ENCODE measurements around the gene C14orf180. TPM values are rescaled to one million over a fixed set of nuclear protein-coding genes. Genes with fewer than 3 reads are reported as not detected.
"Not testable (repeated sequence)": the region's sequence is repeated elsewhere in the genome, so short reads cannot be mapped to it uniquely, and the experiment has no call there.

C14orf180 gene
- polyA plus RNA-seq, 1 donor (not counting 4 experiments of a cell fraction or from before 2014, with no cell fraction given), result not detected

DNA sequence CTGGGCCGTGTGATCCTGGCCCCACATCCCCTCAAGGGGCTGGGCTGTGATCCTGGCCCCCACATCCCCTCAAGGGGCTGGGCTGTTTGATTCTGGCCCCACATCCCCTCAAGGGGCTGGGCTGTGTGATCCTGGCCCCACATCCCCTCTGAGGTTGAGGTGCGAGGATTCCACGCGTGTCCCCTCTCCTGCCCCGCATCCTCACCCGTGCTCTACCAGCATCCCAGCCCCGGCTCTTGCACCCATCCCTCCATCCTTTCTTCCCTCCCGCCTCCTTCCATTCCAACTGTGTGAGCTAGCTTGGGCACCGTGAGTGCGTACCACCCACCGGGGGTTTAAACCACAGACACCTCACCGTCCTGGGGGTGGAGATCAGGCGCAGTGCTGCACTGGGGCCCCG lies 56.2 kb downstream of the C14orf180 start:
- H3K4me2 ChIP-seq (ENCODE audit: control insufficient read depth, extremely low read depth, insufficient read depth, low read depth, low read length), result no peak overlapping the region
- TF ChIP-seq EZH2 (IDR thresholded peaks at IDR 0.05; ENCODE audit: low read length), result no peak
- TF ChIP-seq, protein P1, sequence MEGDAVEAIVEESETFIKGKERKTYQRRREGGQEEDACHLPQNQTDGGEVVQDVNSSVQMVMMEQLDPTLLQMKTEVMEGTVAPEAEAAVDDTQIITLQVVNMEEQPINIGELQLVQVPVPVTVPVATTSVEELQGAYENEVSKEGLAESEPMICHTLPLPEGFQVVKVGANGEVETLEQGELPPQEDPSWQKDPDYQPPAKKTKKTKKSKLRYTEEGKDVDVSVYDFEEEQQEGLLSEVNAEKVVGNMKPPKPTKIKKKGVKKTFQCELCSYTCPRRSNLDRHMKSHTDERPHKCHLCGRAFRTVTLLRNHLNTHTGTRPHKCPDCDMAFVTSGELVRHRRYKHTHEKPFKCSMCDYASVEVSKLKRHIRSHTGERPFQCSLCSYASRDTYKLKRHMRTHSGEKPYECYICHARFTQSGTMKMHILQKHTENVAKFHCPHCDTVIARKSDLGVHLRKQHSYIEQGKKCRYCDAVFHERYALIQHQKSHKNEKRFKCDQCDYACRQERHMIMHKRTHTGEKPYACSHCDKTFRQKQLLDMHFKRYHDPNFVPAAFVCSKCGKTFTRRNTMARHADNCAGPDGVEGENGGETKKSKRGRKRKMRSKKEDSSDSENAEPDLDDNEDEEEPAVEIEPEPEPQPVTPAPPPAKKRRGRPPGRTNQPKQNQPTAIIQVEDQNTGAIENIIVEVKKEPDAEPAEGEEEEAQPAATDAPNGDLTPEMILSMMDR (optimal IDR thresholded peaks at IDR 0.05 in 1 of 3, IDR thresholded peaks at IDR 0.05 in 1 of 3, conservative IDR thresholded peaks at IDR 0.05 in 1 of 3; ENCODE audit: extremely low read depth in 1 of 3, insufficient read depth in 2 of 3, low read length in 3 of 3), result no peak
- FAIRE-seq (no peak), DNase-seq (ENCODE audit: low read depth, low spot score) (no peak)
- no peaks in the 10 kb centered on the region for H3K9me3 ChIP-seq (ENCODE audit: control insufficient read depth, low read depth, low read length)
- peaks cover 24% of the 10 kb centered on the region for H3K27me3 ChIP-seq (ENCODE audit: control insufficient read depth, extremely low read depth, insufficient read depth, low read length)
- H3K79me2 ChIP-seq (ENCODE audit: control insufficient read depth, insufficient read depth, low read length), result no peaks in the 10 kb centered on the region
- H3K4me3 ChIP-seq (ENCODE audit: control insufficient read depth in 2 of 3, extremely low read depth in 1 of 3, insufficient read depth in 2 of 3, low read depth in 1 of 3, low read length in 3 of 3), result no peak overlapping the region
- no peak overlapping the region for H3K9ac ChIP-seq (ENCODE audit: control insufficient read depth, extremely low read depth, insufficient read depth, low read length)
- no peaks in the 10 kb centered on the region for H3K4me1 ChIP-seq (ENCODE audit: control insufficient read depth, extremely low read depth, insufficient read depth, low read length)
- H3K27ac ChIP-seq (ENCODE audit: control insufficient read depth, insufficient read depth, low read length), result no peak overlapping the region
- H3K36me3 ChIP-seq (ENCODE audit: control insufficient read depth in 2 of 2, extremely low read depth in 1 of 2, insufficient read depth in 2 of 2, low read length in 2 of 2), result no peaks in the 10 kb centered on the region
- no peaks in the 10 kb centered on the region for H3K9me1 ChIP-seq (ENCODE audit: control insufficient read depth, extremely low read depth, insufficient read depth, low read length)
- dilution Hi-C loops (cut with MboI; ENCODE audit: extremely low pct_ligation_motif_present, low sequenced_read_pairs), result no loop called here
- H4K20me1 ChIP-seq (ENCODE audit: control insufficient read depth, extremely low read depth, insufficient read depth, low read length), result no peaks in the 10 kb centered on the region
- H2AFZ ChIP-seq (ENCODE audit: control insufficient read depth, low read length), result no peak overlapping the region

DNA sequence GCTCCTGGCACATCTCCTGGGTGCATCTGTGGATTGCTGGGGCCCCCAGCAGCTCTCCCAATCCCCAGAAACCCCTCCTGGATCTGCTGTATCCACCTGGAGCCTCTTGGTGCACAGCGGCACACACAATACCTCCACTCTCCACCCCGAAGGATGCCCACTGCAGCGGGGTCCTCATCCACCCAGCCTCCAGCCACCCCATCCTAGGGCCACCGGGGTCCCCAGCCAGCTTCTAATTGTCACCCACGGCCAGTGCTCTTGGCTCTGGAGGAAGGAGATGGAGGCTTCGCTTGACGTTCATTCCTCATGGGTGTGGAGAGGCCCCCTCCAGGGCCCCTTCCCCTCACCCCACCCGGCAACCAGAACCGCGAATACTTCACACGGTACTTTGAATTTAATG lies 56.6 kb downstream of the C14orf180 start:
- TF ChIP-seq EZH2 (IDR thresholded peaks at IDR 0.05; ENCODE audit: low read length), result no peak
- TF ChIP-seq, protein P1 (optimal IDR thresholded peaks at IDR 0.05 in 1 of 3, IDR thresholded peaks at IDR 0.05 in 1 of 3, conservative IDR thresholded peaks at IDR 0.05 in 1 of 3; ENCODE audit: extremely low read depth in 1 of 3, insufficient read depth in 2 of 3, low read length in 3 of 3), result no peak
- Histone ChIP-seq H2AFZ (ENCODE audit: control insufficient read depth, low read length) (no peak overlapping the region), H3K79me2 (ENCODE audit: control insufficient read depth, insufficient read depth, low read length) (no peaks in the 10 kb centered on the region), H3K4me3 (ENCODE audit: control insufficient read depth in 2 of 3, extremely low read depth in 1 of 3, insufficient read depth in 2 of 3, low read depth in 1 of 3, low read length in 3 of 3) (no peak overlapping the region), H3K27me3 (ENCODE audit: control insufficient read depth, extremely low read depth, insufficient read depth, low read length) (peaks cover 24% of the 10 kb centered on the region), H3K9me3 (ENCODE audit: control insufficient read depth, low read depth, low read length) (no peaks in the 10 kb centered on the region), H3K4me1 (ENCODE audit: control insufficient read depth, extremely low read depth, insufficient read depth, low read length) (no peaks in the 10 kb centered on the region), H3K27ac (ENCODE audit: control insufficient read depth, insufficient read depth, low read length) (no peak overlapping the region), H4K20me1 (ENCODE audit: control insufficient read depth, extremely low read depth, insufficient read depth, low read length) (no peaks in the 10 kb centered on the region), H3K4me2 (ENCODE audit: control insufficient read depth, extremely low read depth, insufficient read depth, low read depth, low read length) (no peak overlapping the region), H3K36me3 (ENCODE audit: control insufficient read depth in 2 of 2, extremely low read depth in 1 of 2, insufficient read depth in 2 of 2, low read length in 2 of 2) (no peaks in the 10 kb centered on the region), H3K9me1 (ENCODE audit: control insufficient read depth, extremely low read depth, insufficient read depth, low read length) (no peaks in the 10 kb centered on the region), H3K9ac (ENCODE audit: control insufficient read depth, extremely low read depth, insufficient read depth, low read length) (no peak overlapping the region)
- FAIRE-seq (no peak), DNase-seq (ENCODE audit: low read depth, low spot score) (no peak)
- dilution Hi-C loops (cut with MboI; ENCODE audit: extremely low pct_ligation_motif_present, low sequenced_read_pairs), result no loop called here

DNA sequence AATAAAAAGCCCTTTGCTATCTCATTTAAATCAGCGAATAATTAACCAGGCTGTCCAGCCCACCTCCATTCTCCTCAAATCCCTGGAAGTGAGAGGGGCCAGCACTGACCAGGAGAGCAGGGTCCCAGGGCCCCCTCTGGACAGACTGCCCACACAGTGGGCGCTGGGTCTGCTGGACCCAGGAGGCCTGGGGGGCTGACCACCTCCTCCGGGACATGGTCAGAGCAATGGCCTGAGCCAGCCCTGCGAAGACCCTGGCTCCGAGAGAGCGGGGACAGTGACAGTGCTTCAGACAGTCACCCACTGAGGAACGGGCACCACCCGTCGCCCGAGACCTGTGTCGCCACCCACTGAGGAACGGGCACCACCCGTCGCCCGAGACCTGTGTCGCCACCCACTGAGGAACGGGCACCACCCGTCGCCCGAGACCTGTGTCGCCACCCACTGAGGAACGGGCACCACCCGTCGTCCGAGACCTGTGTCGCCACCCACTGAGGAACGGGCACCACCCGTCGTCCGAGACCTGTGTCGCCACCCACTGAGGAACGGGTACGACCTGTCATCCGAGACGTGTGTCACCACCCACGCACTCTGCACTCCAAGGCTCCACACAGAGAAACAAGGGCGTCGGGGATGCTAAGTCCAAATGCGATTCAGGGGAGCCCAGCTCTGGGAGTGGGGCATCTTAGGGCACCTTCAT lies 57.4 kb downstream of the C14orf180 start:
- H2AFZ ChIP-seq (ENCODE audit: control insufficient read depth, low read length); H3K9ac ChIP-seq (ENCODE audit: control insufficient read depth, extremely low read depth, insufficient read depth, low read length); H3K9me1 ChIP-seq (ENCODE audit: control insufficient read depth, extremely low read depth, insufficient read depth, low read length); H3K36me3 ChIP-seq (ENCODE audit: control insufficient read depth in 2 of 2, extremely low read depth in 1 of 2, insufficient read depth in 2 of 2, low read length in 2 of 2); H3K27ac ChIP-seq (ENCODE audit: control insufficient read depth, insufficient read depth, low read length); H3K79me2 ChIP-seq (ENCODE audit: control insufficient read depth, insufficient read depth, low read length); DNase-seq (ENCODE audit: low read depth, low spot score); dilution Hi-C loops (cut with MboI; ENCODE audit: extremely low pct_ligation_motif_present, low sequenced_read_pairs); H4K20me1 ChIP-seq (ENCODE audit: control insufficient read depth, extremely low read depth, insufficient read depth, low read length); H3K4me1 ChIP-seq (ENCODE audit: control insufficient read depth, extremely low read depth, insufficient read depth, low read length); H3K4me3 ChIP-seq (ENCODE audit: control insufficient read depth in 2 of 3, extremely low read depth in 1 of 3, insufficient read depth in 2 of 3, low read depth in 1 of 3, low read length in 3 of 3); FAIRE-seq; H3K4me2 ChIP-seq (ENCODE audit: control insufficient read depth, extremely low read depth, insufficient read depth, low read depth, low read length); H3K9me3 ChIP-seq (ENCODE audit: control insufficient read depth, low read depth, low read length): not testable (repeated sequence)
- H3K27me3 ChIP-seq (ENCODE audit: control insufficient read depth, extremely low read depth, insufficient read depth, low read length), result peaks cover 24% of the 10 kb centered on the region
